ENCODE results near the gene CFAP119.

The CFAP119 gene

DNA sequence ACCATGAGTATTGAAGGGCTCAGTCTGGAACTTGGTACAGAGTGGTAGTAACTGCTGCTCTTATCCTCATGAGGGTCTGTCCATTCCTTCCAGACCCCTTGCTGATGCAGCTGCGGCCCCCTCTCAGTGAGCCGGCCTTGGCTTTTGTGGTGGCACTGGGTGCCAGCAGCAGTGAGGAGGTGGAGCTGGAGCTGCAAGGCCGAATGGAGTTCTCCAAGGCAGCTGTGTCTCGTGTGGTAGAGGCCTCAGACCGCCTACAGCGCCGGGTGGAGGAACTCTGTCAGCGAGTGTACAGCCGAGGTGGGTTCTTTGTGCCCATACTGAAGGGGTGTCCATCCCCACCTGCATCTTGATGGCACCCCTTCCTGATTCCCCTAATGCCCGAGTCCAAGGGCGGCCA is 2.2 kb upstream of the CFAP119 start:
- TF ChIP-seq POLR2AphosphoS5 (IDR thresholded peaks at IDR 0.05; ENCODE audit: low read depth, low read length) (no peak), FOXP2 (optimal IDR thresholded peaks at IDR 0.05; ENCODE audit: borderline replicate concordance, extremely low read depth, extremely low read length, insufficient read depth) (no peak), SIN3A (IDR thresholded peaks at IDR 0.05; ENCODE audit: borderline replicate concordance, insufficient read depth, low read length) (no peak), TAF1 (IDR thresholded peaks at IDR 0.05; ENCODE audit: borderline replicate concordance, insufficient read depth, low read length) (no peak)
- TF ChIP-seq, protein P1, sequence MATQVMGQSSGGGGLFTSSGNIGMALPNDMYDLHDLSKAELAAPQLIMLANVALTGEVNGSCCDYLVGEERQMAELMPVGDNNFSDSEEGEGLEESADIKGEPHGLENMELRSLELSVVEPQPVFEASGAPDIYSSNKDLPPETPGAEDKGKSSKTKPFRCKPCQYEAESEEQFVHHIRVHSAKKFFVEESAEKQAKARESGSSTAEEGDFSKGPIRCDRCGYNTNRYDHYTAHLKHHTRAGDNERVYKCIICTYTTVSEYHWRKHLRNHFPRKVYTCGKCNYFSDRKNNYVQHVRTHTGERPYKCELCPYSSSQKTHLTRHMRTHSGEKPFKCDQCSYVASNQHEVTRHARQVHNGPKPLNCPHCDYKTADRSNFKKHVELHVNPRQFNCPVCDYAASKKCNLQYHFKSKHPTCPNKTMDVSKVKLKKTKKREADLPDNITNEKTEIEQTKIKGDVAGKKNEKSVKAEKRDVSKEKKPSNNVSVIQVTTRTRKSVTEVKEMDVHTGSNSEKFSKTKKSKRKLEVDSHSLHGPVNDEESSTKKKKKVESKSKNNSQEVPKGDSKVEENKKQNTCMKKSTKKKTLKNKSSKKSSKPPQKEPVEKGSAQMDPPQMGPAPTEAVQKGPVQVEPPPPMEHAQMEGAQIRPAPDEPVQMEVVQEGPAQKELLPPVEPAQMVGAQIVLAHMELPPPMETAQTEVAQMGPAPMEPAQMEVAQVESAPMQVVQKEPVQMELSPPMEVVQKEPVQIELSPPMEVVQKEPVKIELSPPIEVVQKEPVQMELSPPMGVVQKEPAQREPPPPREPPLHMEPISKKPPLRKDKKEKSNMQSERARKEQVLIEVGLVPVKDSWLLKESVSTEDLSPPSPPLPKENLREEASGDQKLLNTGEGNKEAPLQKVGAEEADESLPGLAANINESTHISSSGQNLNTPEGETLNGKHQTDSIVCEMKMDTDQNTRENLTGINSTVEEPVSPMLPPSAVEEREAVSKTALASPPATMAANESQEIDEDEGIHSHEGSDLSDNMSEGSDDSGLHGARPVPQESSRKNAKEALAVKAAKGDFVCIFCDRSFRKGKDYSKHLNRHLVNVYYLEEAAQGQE (IDR thresholded peaks at IDR 0.05; ENCODE audit: insufficient read depth in 1 of 2, low read depth in 2 of 2, low read length in 2 of 2) = no peak

DNA sequence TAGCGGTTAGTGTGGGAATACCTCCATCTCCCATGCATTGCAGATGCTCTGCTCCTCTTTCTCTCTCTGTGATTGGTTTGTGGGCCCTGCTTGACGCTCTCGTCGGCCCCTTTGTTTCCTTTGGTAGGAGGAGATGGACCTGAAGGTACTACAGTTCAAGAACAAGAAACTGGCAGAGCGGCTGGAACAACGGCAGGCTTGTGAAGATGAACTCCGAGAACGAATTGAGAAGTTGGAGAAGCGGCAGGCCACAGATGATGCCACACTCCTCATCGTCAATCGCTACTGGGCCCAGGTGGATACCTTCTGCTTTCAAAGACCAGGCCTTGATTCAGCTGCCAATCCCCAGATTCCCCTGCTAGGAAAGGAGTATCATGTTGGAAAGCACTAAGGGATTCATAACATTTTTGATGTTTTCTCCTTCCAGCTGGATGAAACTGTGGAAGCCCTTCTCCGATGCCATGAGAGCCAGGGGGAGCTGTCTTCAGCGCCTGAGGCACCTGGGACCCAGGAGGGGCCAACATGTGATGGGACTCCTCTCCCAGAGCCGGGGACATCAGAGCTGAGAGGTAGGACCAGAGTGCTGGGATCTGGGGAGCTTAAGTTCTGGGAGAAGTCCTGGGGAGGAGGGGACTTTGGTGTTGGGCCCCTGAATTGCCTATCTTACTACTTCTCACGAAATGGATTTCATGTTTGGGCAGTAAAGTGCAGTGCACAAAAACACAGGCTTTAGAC is 1.3 kb upstream of the CFAP119 start:
- TF ChIP-seq FOXP2 (optimal IDR thresholded peaks at IDR 0.05; ENCODE audit: borderline replicate concordance, extremely low read depth, extremely low read length, insufficient read depth) (no peak), SIN3A (IDR thresholded peaks at IDR 0.05; ENCODE audit: borderline replicate concordance, insufficient read depth, low read length) (no peak), TAF1 (IDR thresholded peaks at IDR 0.05; ENCODE audit: borderline replicate concordance, insufficient read depth, low read length) (no peak), POLR2AphosphoS5 (IDR thresholded peaks at IDR 0.05; ENCODE audit: low read depth, low read length) (no peak)
- TF ChIP-seq, protein P1 (IDR thresholded peaks at IDR 0.05; ENCODE audit: insufficient read depth in 1 of 2, low read depth in 2 of 2, low read length in 2 of 2) = no peak

DNA sequence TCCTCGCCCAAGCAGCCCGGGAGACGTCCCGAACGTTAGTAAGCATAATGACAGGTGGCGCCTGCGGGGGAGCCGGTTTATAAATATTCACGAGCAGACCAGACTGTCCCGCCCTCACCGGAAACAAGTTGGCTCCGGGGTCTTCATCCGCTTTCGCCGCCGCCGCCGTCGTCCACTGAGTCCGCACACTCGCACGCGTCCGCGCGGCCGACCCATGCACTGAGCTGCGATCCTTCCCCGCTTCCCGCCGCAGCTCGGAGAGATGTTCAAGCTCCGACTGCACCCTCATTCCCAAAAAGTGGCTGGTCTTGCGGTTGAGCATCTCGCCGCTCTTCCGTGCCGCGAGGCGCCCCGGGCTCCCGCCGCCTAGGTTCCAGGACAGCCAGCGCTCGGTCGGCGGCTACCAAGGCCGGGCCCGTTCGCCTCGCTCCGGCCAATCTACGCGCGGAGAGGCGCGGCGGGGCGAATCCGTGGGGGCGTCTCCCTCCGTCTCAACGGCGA is 385 bp downstream of the CFAP119 start:
- TF ChIP-seq SIN3A (IDR thresholded peaks at IDR 0.05; ENCODE audit: borderline replicate concordance, insufficient read depth, low read length) (peak; percentile 50; the same call in 1 of the 2 replicates), FOXP2 (optimal IDR thresholded peaks at IDR 0.05; ENCODE audit: borderline replicate concordance, extremely low read depth, extremely low read length, insufficient read depth) (no peak), TAF1 (IDR thresholded peaks at IDR 0.05; ENCODE audit: borderline replicate concordance, insufficient read depth, low read length) (no peak), POLR2AphosphoS5 (IDR thresholded peaks at IDR 0.05; ENCODE audit: low read depth, low read length) (0 out of 2 replicates have a peak, but pooled peaks have one; percentile 37)
- TF ChIP-seq, protein P1 (IDR thresholded peaks at IDR 0.05; ENCODE audit: insufficient read depth in 1 of 2, low read depth in 2 of 2, low read length in 2 of 2) = no peak

DNA sequence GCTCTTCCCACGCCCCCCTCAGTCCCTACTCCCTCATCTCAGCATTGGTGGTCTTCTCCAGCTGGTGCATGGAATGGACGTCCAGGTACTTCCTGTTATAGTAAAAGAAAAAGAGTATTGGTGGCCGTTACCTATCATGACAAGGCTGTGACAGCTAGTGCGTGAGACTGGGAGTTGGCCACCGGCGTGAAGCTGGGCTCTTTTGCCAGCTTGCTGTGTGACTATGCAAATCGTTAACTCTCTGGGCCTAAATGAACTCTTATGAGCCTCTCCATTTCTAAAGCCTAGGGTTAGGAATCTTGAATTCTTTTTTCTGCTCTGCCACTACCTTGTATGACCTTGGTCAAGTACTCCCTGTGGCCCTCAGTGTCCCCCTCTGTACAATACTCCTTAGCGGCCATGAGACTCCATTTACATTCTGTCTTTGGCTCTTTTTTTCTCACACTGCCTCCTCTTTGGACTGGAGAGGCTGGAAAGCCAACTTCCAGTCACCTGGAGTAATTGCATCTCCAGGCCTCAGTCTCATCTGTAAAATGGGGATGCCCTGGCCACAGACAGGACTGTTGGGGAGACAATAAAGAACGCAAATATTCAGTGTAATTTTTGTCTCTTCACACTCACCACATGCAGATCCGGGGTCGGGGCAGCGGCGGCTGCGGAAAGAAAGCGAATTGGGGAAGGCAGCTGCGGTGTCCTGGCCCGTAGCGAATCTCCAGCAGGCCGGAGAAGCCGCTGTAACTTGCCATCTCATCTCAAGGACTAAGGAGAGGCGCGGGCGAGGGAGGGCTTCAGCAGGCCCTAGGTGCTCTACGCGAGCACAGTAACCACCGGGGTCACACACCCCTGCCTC is 1.1 kb downstream of the CFAP119 start:
- TF ChIP-seq, protein P1 (IDR thresholded peaks at IDR 0.05; ENCODE audit: insufficient read depth in 1 of 2, low read depth in 2 of 2, low read length in 2 of 2) = no peak
- TF ChIP-seq POLR2AphosphoS5 (IDR thresholded peaks at IDR 0.05; ENCODE audit: low read depth, low read length) (no peak), FOXP2 (optimal IDR thresholded peaks at IDR 0.05; ENCODE audit: borderline replicate concordance, extremely low read depth, extremely low read length, insufficient read depth) (no peak)
